ENCODE data around the gene KIF22. TPM values are rescaled to one million over a fixed set of nuclear protein-coding genes. Genes with fewer than 3 reads are reported as not detected.

The KIF22 gene
- total and polyA plus RNA-seq, 9 of the 15 experiments (the other 6 are each of a cell fraction or from before 2014, with no cell fraction given): 8.7 to 232 (median 131) TPM

- TF ChIP-seq CBX8 (IDR thresholded peaks at IDR 0.05; ENCODE audit: borderline replicate concordance, extremely low read depth, low read depth, low read length, poor library complexity, severe bottlenecking) (no peak), SNRNP70 (optimal IDR thresholded peaks at IDR 0.05; ENCODE audit: low read depth, low read length) (no peak), ZNF395 (CRISPR knock-in tag; IDR thresholded peaks at IDR 0.05) (no peak), PRMT5 (CRISPR knock-in tag; IDR thresholded peaks at IDR 0.05) (no peak), ZFP36 (IDR thresholded peaks at IDR 0.05; ENCODE audit: low read depth, low read length, partially characterized antibody) (peak; percentile 22), TAL1 (IDR thresholded peaks at IDR 0.05) (no peak), TAF9B (IDR thresholded peaks at IDR 0.05; ENCODE audit: partially characterized antibody) (peak; percentile 64), FOS (IDR thresholded peaks at IDR 0.05; ENCODE audit: extremely low read depth, insufficient read length) (no peak), HDGF (IDR thresholded peaks at IDR 0.05) (no peak), ZFP1 (CRISPR knock-in tag; IDR thresholded peaks at IDR 0.05) (no peak), GATA2 (CRISPR knock-in tag; IDR thresholded peaks at IDR 0.05) (no peak), RBM39 (optimal IDR thresholded peaks at IDR 0.05; ENCODE audit: low read depth, low read length) (peak; percentile 13), PATZ1 (CRISPR knock-in tag; IDR thresholded peaks at IDR 0.05; ENCODE audit: borderline replicate concordance) (no peak), CREBBP (IDR thresholded peaks at IDR 0.05; ENCODE audit: low read depth, low read length) (no peak), ELF1 (tag; IDR thresholded peaks at IDR 0.05) (peak; percentile 83), ZNF3 (CRISPR knock-in tag; IDR thresholded peaks at IDR 0.05) (no peak), XRCC5 (IDR thresholded peaks at IDR 0.05; ENCODE audit: low read depth, low read length) (peak; percentile 74; the same call in 1 of the 2 replicates), RCOR1 (IDR thresholded peaks at IDR 0.05; ENCODE audit: borderline replicate concordance in 1 of 2, low read depth in 2 of 2, low read length in 2 of 2) (peak in 1 of 2 experiments; percentile 25; a peak in 2 of 4 replicates), ZNF551 (CRISPR knock-in tag; IDR thresholded peaks at IDR 0.05) (no peak), KLF16 (IDR thresholded peaks at IDR 0.05) (peak; percentile 16; the same call in 1 of the 2 replicates)
- TF ChIP-seq, protein P1, sequence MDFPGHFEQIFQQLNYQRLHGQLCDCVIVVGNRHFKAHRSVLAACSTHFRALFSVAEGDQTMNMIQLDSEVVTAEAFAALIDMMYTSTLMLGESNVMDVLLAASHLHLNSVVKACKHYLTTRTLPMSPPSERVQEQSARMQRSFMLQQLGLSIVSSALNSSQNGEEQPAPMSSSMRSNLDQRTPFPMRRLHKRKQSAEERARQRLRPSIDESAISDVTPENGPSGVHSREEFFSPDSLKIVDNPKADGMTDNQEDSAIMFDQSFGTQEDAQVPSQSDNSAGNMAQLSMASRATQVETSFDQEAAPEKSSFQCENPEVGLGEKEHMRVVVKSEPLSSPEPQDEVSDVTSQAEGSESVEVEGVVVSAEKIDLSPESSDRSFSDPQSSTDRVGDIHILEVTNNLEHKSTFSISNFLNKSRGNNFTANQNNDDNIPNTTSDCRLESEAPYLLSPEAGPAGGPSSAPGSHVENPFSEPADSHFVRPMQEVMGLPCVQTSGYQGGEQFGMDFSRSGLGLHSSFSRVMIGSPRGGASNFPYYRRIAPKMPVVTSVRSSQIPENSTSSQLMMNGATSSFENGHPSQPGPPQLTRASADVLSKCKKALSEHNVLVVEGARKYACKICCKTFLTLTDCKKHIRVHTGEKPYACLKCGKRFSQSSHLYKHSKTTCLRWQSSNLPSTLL (IDR thresholded peaks at IDR 0.05): peak; percentile 59; the same call in 1 of the 2 replicates
- TF ChIP-seq, protein P2, sequence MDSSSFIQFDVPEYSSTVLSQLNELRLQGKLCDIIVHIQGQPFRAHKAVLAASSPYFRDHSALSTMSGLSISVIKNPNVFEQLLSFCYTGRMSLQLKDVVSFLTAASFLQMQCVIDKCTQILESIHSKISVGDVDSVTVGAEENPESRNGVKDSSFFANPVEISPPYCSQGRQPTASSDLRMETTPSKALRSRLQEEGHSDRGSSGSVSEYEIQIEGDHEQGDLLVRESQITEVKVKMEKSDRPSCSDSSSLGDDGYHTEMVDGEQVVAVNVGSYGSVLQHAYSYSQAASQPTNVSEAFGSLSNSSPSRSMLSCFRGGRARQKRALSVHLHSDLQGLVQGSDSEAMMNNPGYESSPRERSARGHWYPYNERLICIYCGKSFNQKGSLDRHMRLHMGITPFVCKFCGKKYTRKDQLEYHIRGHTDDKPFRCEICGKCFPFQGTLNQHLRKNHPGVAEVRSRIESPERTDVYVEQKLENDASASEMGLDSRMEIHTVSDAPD (CRISPR knock-in tag; IDR thresholded peaks at IDR 0.05): no peak
Observed at GRCh38 chr16:29815793-29816693, 25.5 kb downstream of the KIF22 start, which contains the start of gene PAGR1 (continued).

All from K562 (cell line).